Measurements from ENCODE around the gene GPR83.

GRCh38 chr11:94423507-94423906 lies 22.3 kb upstream of the GPR83 start:
- TF ChIP-seq, protein P1, sequence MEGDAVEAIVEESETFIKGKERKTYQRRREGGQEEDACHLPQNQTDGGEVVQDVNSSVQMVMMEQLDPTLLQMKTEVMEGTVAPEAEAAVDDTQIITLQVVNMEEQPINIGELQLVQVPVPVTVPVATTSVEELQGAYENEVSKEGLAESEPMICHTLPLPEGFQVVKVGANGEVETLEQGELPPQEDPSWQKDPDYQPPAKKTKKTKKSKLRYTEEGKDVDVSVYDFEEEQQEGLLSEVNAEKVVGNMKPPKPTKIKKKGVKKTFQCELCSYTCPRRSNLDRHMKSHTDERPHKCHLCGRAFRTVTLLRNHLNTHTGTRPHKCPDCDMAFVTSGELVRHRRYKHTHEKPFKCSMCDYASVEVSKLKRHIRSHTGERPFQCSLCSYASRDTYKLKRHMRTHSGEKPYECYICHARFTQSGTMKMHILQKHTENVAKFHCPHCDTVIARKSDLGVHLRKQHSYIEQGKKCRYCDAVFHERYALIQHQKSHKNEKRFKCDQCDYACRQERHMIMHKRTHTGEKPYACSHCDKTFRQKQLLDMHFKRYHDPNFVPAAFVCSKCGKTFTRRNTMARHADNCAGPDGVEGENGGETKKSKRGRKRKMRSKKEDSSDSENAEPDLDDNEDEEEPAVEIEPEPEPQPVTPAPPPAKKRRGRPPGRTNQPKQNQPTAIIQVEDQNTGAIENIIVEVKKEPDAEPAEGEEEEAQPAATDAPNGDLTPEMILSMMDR (IDR thresholded peaks at IDR 0.05 in 4 of 5, conservative IDR thresholded peaks at IDR 0.05 in 1 of 5): no peak
- TF ChIP-seq POLR2A (IDR thresholded peaks at IDR 0.05): no peak

Data from gastrocnemius medialis (tissue), 4 donors.